Measurements from ENCODE around the gene STAU1. TPM values are rescaled to one million over a fixed set of nuclear protein-coding genes. Genes with fewer than 3 reads are reported as not detected.
A peak's percentile ranks its signal among the peaks of the same experiment; 100 is the strongest.

STAU1 gene
- total and polyA plus RNA-seq, 2 of the 13 experiments (the other 11 are each of a cell fraction or from before 2014, with no cell fraction given): 119 to 133 TPM

DNA sequence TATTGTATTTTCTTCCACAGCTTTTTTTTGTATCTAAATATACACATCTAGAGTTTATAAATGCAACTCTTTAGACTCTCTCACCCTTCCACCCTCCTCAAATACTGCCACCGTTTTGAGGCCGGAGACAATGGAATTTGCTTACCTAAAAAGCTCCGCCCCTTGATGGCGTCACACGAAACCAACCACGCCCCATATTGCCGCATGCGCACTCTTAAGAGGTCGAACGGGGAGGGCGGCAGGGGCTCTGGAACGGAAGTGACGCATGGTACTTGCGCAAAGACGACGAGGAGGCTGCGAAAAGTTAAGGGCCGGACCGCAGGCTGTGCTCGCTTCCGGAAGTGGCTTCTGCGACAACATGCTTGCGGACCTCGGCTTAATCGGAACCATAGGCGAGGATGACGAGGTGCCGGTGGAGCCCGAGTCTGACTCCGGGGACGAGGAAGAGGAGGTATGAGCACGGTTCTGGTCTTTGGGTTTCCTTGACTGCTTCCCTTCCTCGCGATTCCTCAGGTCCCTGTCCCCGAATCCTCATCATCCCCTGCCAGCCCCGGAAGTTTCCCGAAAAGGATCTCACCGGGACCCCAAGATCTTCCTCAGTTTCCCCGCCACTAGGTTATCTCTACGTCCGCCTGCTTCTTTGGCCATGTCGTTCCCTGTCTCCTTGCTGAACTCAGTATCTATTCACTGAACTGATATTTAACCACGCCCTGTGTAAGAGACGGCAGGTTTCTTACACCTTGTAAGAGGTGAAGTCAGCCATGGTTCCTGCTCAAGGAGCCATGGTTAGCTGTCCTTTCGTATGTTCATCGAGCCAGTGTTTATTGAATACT lies 31.2 kb upstream of the STAU1 start, which contains the start of gene DDX27 (continued):
- TF ChIP-seq, protein P1, sequence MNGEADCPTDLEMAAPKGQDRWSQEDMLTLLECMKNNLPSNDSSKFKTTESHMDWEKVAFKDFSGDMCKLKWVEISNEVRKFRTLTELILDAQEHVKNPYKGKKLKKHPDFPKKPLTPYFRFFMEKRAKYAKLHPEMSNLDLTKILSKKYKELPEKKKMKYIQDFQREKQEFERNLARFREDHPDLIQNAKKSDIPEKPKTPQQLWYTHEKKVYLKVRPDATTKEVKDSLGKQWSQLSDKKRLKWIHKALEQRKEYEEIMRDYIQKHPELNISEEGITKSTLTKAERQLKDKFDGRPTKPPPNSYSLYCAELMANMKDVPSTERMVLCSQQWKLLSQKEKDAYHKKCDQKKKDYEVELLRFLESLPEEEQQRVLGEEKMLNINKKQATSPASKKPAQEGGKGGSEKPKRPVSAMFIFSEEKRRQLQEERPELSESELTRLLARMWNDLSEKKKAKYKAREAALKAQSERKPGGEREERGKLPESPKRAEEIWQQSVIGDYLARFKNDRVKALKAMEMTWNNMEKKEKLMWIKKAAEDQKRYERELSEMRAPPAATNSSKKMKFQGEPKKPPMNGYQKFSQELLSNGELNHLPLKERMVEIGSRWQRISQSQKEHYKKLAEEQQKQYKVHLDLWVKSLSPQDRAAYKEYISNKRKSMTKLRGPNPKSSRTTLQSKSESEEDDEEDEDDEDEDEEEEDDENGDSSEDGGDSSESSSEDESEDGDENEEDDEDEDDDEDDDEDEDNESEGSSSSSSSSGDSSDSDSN (CRISPR knock-in tag; IDR thresholded peaks at IDR 0.05): peak; percentile 72
- TF ChIP-seq ZNF3 (CRISPR knock-in tag; IDR thresholded peaks at IDR 0.05) (no peak), STAG1 (CRISPR knock-in tag; IDR thresholded peaks at IDR 0.05) (no peak), MIXL1 (CRISPR knock-in tag; IDR thresholded peaks at IDR 0.05) (peak; percentile 93), SAP130 (CRISPR knock-in tag; IDR thresholded peaks at IDR 0.05; ENCODE audit: low read depth) (peak; percentile 100), PHF20 (CRISPR knock-in tag; IDR thresholded peaks at IDR 0.05) (peak; percentile 97), NFKB2 (CRISPR knock-in tag; IDR thresholded peaks at IDR 0.05; ENCODE audit: borderline replicate concordance) (peak; percentile 94; the same call in 1 of the 2 replicates), ZNF205 (CRISPR knock-in tag; IDR thresholded peaks at IDR 0.05) (peak; percentile 64; the same call in 1 of the 2 replicates), NAIF1 (CRISPR knock-in tag; IDR thresholded peaks at IDR 0.05; ENCODE audit: borderline replicate concordance) (peak; percentile 91), ZNF619 (CRISPR knock-in tag; IDR thresholded peaks at IDR 0.05) (peak; percentile 90), ZNF44 (CRISPR knock-in tag; IDR thresholded peaks at IDR 0.05) (peak; percentile 94), ZEB1 (IDR thresholded peaks at IDR 0.05; ENCODE audit: insufficient replicate concordance, low read depth) (no peak), THAP11 (CRISPR knock-in tag; IDR thresholded peaks at IDR 0.05) (peak; percentile 96), BRCA1 (CRISPR knock-in tag; IDR thresholded peaks at IDR 0.05) (peak; percentile 90; the same call in 1 of the 2 replicates), PAF1 (CRISPR knock-in tag; IDR thresholded peaks at IDR 0.05) (no peak), ZNF749 (CRISPR knock-in tag; IDR thresholded peaks at IDR 0.05; ENCODE audit: borderline replicate concordance) (no peak; the same call in 1 of the 2 replicates), RFX1 (IDR thresholded peaks at IDR 0.05) (no peak), HDAC1 (CRISPR knock-in tag; IDR thresholded peaks at IDR 0.05) (peak; percentile 99), ZNF460 (CRISPR knock-in tag; IDR thresholded peaks at IDR 0.05; ENCODE audit: borderline replicate concordance) (no peak), KAT8 (CRISPR knock-in tag; IDR thresholded peaks at IDR 0.05) (peak; percentile 99), RBAK (CRISPR knock-in tag; IDR thresholded peaks at IDR 0.05) (0 out of 2 replicates have a peak, but pooled peaks have one; percentile 20), PHF21A (CRISPR knock-in tag; IDR thresholded peaks at IDR 0.05) (0 out of 2 replicates have a peak, but pooled peaks have one; percentile 44)
- TF ChIP-seq, protein P2, sequence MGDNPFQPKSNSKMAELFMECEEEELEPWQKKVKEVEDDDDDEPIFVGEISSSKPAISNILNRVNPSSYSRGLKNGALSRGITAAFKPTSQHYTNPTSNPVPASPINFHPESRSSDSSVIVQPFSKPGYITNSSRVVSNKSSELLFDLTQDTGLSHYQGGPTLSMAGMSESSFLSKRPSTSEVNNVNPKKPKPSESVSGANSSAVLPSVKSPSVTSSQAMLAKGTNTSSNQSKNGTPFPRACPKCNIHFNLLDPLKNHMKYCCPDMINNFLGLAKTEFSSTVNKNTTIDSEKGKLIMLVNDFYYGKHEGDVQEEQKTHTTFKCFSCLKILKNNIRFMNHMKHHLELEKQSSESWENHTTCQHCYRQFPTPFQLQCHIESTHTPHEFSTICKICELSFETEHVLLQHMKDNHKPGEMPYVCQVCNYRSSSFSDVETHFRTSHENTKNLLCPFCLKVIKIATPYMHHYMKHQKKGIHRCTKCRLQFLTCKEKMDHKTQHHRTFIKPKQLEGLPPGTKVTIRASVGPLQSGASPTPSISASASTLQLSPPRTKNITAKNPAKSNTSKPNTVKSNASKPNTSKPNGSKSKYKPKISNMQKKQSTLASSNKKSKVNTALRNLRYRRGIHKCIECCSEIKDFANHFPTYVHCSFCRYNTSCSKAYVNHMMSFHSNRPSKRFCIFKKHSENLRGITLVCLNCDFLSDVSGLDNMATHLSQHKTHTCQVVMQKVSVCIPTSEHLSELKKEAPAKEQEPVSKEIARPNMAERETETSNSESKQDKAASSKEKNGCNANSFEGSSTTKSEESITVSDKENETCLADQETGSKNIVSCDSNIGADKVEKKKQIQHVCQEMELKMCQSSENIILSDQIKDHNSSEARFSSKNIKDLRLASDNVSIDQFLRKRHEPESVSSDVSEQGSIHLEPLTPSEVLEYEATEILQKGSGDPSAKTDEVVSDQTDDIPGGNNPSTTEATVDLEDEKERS (CRISPR knock-in tag; IDR thresholded peaks at IDR 0.05): peak; percentile 87
- TF ChIP-seq, protein P3, sequence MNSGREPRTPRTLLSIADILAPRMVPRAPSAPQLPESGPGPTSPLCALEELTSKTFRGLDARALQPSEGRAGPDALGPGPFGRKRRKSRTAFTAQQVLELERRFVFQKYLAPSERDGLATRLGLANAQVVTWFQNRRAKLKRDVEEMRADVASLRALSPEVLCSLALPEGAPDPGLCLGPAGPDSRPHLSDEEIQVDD (CRISPR knock-in tag; IDR thresholded peaks at IDR 0.05; ENCODE audit: borderline replicate concordance): peak; percentile 84; the same call in 1 of the 2 replicates
- TF ChIP-seq, protein P4, sequence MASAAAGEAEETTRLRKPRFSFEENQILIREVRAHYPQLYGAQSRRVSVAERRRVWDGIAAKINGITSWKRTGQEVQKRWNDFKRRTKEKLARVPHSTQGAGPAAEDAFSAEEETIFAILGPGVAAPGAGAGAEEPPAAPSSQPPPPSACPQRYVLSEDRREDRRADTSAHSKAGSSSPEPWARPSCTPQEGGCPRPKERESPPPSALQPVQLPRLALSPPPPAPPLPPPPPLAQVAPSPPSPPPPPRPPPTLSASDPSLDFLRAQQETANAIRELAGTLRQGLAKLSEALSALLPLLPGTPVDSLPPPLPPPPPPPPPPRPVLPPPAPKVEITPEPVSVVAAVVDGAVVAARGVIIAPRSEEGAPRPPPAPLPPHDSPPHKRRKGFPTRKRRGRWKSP (CRISPR knock-in tag; IDR thresholded peaks at IDR 0.05): peak; percentile 82; the same call in 1 of the 2 replicates
